NT2/D1 (cell line): Measurements from ENCODE around the gene ZNF256.

Experiments used
- SUZ12 ChIP-seq: IDR thresholded peaks from 2 replicates; pipeline ENCODE4 v1.6.1; 2011; ENCODE audit not compliant: insufficient read length, insufficient read depth; ENCODE audit errors: extremely low read depth
- YY1 ChIP-seq: IDR thresholded peaks from 2 replicates; pipeline ENCODE4 v1.6.1; 2011; ENCODE audit not compliant: insufficient read length, insufficient read depth
- ZNF274 ChIP-seq: IDR thresholded peaks from 2 replicates; pipeline ENCODE4 v1.6.1; 2011; ENCODE audit warnings: mild to moderate bottlenecking, low read depth, low read length

- TF ChIP-seq ZNF274 (no peak), YY1 (no peak), SUZ12 (no peak)
Observed at GRCh38 chr19:57914531-57914930, 33.0 kb downstream of the ZNF256 start.
